Smooth muscle cell of the brain vasculature (primary cell): Measurements from ENCODE around the gene C11orf65.
"Not testable (repeated sequence)": the region's sequence is repeated elsewhere in the genome, so short reads cannot be mapped to it uniquely, and the experiment has no call there.

Experiments used
- DNase-seq: peaks from one replicate; pipeline ENCODE4 v3.0.0-alpha.2; 2012; ENCODE audit warnings: low read depth, low spot score

The C11orf65 gene

GRCh38 chr11:108472681-108473080 lies 5.4 kb upstream of the C11orf65 start:
- DNase-seq: no peak

DNA sequence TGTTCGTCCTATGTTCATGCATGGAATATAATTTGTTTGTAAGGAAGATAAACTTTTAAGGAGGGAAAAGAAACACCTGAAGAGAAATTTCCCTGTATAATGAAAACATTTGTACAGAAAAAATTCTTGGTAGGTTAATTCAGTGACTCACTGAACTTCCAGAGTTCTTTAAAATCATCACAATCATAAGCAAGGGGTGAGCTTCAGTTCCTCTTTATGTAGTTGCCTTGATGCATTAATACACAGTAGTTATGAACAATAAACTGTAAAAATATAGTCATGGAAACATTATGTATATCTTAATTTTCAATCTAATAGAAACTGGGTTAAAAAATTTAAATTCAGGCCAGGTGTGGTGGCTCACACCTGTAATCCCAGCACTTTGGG lies 1.1 kb upstream of the C11orf65 start:
- DNase-seq: no peak

- DNase-seq: no peak
Measured at GRCh38 chr11:108466405-108466804, 924 bp downstream of the C11orf65 start.

DNA sequence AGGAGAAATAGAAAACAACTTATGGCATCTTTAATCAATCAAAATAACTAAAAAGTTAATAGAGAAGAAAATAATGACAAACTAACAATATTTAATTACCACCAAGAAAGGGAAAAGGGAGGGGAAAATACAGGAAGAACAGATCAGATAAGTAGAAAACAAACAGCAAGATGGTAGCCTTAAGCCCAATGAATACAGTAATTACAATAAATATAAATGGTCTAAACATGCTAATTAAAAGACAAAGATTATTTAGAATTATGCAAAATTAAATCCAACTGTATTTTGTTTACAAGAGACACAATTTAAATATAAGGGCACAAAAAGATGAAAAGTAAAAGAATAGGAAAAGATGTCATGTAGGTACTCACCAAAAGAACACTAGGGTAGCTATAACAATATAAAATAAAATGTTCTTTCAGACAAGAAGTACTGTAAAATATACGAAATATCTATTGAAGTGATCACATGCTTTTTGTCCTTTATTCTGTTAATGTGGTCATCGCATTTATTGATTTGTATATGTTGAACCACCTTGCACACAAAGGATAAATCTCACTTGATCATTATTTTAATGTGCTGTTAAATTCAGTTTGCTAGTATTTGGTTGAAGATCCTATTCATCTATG lies 14.0 kb downstream of the C11orf65 start:
- no peak for DNase-seq

- DNase-seq: not testable (repeated sequence)
Measured at GRCh38 chr11:108441445-108441844, 25.9 kb downstream of the C11orf65 start.

DNA sequence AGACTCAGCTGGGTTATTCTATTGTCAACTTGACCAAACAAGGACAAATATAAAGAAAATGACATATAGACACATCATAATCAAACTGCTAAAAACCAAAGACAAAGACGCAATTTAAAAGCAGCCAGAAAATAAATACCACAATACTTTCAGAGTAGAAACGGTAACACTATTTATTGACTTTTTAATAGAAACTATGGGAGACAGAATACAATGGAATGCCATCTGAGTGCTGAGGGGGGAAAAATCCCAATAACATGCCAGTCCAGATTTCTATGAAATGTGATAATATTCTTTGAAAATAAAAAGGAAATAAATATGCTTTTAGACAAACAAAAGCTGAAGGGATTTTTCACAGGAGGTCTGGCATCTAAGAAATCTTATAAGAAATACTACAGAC lies 30.7 kb downstream of the C11orf65 start:
- no peak for DNase-seq

GRCh38 chr11:108435066-108435465 lies 32.3 kb downstream of the C11orf65 start:
- no peak for DNase-seq

DNA sequence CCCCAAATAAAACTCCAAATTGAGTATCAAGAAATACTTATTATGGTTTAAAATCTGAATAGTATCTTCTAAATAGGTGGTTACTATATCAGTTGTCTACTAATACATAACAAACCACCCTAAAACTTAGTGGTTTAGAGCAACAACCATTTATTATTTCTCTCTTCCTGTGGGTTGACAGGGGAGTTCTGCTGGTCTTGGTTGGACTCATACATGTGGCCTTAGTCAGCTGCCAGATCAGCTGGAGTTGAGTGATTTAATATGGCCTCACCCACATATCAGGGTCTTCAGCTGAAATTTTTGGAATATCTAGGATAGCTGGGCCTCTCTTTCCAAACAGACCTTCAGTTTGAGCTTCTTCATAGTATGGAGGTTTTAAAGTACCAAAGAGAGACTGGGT lies 34.5 kb downstream of the C11orf65 start:
- DNase-seq: no peak

DNA sequence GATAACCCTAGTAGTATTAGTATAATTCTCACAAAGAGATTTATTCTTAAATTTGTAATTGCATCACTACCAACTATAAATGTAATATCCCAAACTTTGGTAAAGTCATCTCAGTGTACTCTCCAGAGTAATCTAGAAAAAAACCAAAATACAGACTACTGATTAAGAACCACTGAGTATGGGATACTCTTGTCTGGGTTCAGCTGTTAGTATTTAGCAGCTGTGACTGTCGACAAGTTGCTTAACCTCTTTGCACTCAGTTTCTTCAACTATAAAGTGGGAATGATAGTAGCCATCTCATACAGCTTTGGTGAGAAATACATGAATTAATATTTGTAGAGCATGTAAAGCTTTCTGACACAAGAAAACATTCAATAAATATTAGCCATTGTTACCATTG lies 35.3 kb downstream of the C11orf65 start:
- no peak for DNase-seq

DNA sequence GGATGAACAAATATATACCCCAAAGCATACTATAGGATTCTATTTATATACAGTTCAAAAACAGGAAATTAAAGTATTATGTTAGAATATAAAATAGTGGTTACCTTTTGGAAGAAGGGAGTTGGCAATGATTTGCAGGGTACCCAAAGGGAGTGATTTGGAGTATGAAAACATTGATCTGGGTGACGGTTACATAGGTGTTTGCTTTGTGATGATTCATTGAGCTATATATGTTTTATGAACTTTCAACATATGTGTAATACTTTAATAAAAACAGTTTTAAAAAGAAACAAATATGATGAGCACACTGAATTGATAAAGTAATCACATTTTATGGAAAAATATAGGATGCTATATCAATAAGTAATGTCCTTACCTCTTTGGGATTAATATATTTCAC lies 36.0 kb downstream of the C11orf65 start:
- no peak for DNase-seq

- DNase-seq: not testable (repeated sequence)
Measured at GRCh38 chr11:108417551-108417950, 49.8 kb downstream of the C11orf65 start.

GRCh38 chr11:108414958-108415357 lies 52.4 kb downstream of the C11orf65 start:
- no peak for DNase-seq

DNA sequence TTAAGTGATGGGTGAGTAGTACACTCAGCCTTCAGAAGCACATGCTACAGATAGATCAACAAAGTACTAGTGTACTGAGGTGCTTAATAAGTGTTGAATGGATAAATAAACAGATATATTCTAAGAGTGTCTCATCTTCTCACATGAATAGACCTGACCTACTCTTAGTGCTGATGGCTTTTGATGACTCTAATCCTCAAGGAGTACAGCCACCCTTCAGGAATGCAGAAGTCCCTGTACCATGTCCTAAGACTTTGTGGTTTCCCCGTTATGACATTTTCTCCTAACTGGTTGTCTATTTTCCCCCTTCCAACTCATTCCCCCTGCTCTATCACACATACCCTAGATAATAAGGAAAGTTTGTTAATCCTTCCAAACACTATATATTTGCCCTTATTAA lies 61.6 kb downstream of the C11orf65 start:
- DNase-seq: no peak

DNA sequence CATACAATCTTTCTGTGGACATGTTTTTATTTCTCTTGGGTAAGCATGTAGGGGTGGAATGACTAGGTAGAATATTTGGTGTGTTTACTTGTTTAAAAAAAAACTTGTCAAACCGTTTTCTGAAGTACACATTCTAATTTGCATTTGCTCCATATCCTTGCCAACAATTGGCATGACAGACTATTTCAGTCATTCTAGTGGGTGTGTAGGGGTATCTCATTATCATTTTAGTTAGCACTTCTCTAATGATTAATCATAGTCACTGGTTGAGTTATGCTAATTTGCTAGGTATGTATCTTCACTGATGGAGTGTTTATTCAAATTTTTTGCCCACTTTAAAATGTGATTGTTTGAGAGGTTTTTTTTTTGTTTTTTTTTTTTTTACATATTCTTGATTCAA lies 64.3 kb downstream of the C11orf65 start:
- DNase-seq: no peak

- DNase-seq: no peak
Measured at GRCh38 chr11:108402241-108402640, 65.1 kb downstream of the C11orf65 start.

DNA sequence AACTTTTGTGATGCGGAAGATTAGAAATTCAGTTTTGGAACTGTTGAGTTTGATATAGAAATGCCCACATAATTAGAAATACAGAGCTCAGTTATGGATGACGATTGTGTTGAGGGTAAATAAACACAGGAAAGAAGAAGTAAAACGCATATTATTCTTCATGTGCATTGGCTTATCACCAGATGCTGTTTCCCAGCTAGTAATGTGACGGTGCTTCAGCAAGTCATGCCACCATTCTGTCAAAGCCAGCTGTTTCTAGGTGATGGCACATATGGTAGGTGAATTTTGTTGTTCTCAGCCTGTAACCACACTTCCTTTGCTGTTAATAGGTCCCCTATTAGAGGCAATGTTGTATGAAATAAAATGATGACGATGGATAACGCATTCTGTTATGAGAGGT lies 68.9 kb downstream of the C11orf65 start:
- no peak for DNase-seq

GRCh38 chr11:108396672-108397071 lies 70.7 kb downstream of the C11orf65 start:
- DNase-seq: not testable (repeated sequence)

GRCh38 chr11:108394744-108395284 lies 72.5 kb downstream of the C11orf65 start:
- DNase-seq: no peak

DNA sequence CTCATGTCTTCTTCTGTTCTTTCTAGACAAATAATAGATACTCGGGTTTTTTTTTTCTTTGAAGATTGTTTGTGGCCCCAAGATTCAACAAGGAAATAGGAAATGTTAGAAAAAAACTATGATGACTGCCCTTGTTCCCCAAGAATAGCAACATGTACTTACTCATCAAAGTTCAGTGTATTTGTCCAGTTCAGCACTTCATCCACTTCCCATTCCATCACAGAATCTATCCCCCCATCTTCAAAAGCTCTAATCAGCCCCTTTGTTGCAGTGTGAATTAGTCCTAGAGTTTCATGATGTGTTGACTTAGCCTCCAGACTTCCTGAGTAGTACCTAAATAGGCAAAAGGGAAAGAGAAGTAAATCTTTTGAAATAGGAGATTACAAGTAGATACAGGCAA lies 74.3 kb downstream of the C11orf65 start:
- no peak for DNase-seq

DNA sequence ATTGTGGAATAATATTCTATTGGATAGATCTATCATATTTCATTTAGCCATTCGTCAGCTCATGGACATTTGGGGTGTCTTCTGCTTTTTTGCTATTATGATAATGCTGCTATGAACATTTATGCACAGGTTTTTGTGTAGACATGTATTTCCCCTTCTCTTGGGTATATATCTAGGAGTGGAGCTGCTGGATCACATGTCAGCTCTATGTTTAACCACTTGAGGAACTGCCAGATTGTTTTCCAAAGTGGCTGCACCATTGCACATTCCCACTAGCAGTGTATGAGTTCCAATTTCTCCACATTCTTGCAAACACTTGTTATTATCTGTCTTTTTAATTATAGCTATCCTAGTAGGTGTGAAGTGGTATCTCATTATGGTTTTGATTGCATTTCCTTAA lies 75.0 kb downstream of the C11orf65 start:
- no peak for DNase-seq

GRCh38 chr11:108388576-108388975 lies 78.8 kb downstream of the C11orf65 start:
- no peak for DNase-seq

- not testable (repeated sequence) for DNase-seq
Measured at GRCh38 chr11:108373505-108373904, 93.8 kb downstream of the C11orf65 start.

GRCh38 chr11:108370990-108371389 lies 96.3 kb downstream of the C11orf65 start:
- DNase-seq: no peak

DNA sequence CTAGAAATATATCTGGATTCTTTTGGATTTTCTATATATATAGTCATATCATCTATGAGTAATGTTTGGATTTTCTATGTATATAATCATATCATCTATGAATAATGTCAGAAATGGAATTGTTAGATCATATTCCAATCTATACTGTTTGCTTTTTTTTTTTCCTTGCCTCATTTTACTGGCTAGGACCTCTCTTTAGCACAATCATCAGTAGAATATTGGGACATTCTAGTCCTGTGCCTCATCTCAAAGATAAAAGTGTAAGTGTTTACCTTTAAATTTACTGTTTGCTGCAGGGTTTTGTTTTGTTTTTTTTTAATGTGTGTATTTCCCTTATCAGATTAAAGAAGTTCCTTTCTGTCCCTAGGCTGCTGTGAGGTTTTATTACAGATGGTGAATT lies 97.0 kb downstream of the C11orf65 start:
- no peak for DNase-seq
